Left ventricle myocardium inferior (tissue), 1 donor: ENCODE measurements around the gene PPHLN1. TPM values are rescaled to one million over a fixed set of nuclear protein-coding genes. Genes with fewer than 3 reads are reported as not detected.

Experiments
- DNase-seq: peaks from one replicate; pipeline ENCODE4 v3.0.0-alpha.2; 2020
- H3K27ac ChIP-seq: fragments of 200-600 bp; replicated peaks from 2 replicates; pipeline ENCODE4 v1.8.0; 2021
- H3K27me3 ChIP-seq: fragments of 200-600 bp; 2 replicates; pipeline ENCODE4 v1.8.0; 2021; ENCODE audit warnings: low read depth
- H3K36me3 ChIP-seq: fragments of 200-600 bp; 2 replicates; pipeline ENCODE4 v1.8.0; 2021
- H3K4me1 ChIP-seq: fragments of 200-600 bp; 2 replicates; pipeline ENCODE4 v1.8.0; 2021
- H3K4me3 ChIP-seq: fragments of 200-600 bp; 2 replicates; pipeline ENCODE4 v1.8.0; 2021; ENCODE audit warnings: mild to moderate bottlenecking, moderate library complexity
- H3K9me3 ChIP-seq: fragments of 200-600 bp; replicated peaks from 2 replicates; pipeline ENCODE4 v1.8.0; 2021
- CTCF ChIP-seq: fragments of 200-600 bp; IDR thresholded peaks from 2 replicates; pipeline ENCODE4 v1.8.0; 2021; ENCODE audit warnings: antibody characterized with exemption, mild to moderate bottlenecking, borderline replicate concordance
- intact Hi-C: fragments of 100-400 bp; cut with micrococcal nuclease; formaldehyde crosslinking; loops from one replicate; pipeline ENCODE4 v1.11.0; 2022
- total RNA-seq: library from RNA; stranded (reverse); fragmentation: NEBNext Ultra II Directional; extraction: Animal tissue kit (Norgen Biotek cat#: 25700); gene quantifications from one replicate; pipeline ENCODE4 v1.2.1, GENCODE V29; 2021
- donor health status: DM: no; HTN: yes; CAD: no; lungs with severe emphysema.

Gene PPHLN1
- total RNA-seq, 1 donor from 2014 or later, result 31.4 TPM

GRCh38 chr12:42444192-42444943 is 118.4 kb downstream of the PPHLN1 start:
- peaks cover 11% of the 10 kb centered on the region for H3K4me1 ChIP-seq
- no peak for TF ChIP-seq CTCF
- intact Hi-C loops, result no loop called here
- no peak overlapping the region for H3K4me3 ChIP-seq
- no peaks in the 10 kb centered on the region for H3K27me3 ChIP-seq
- DNase-seq, result no peak
- peaks cover 14% of the 10 kb centered on the region for H3K9me3 ChIP-seq
- H3K36me3 ChIP-seq, result peaks cover 51% of the 10 kb centered on the region
- H3K27ac ChIP-seq, result no peak overlapping the region

DNA sequence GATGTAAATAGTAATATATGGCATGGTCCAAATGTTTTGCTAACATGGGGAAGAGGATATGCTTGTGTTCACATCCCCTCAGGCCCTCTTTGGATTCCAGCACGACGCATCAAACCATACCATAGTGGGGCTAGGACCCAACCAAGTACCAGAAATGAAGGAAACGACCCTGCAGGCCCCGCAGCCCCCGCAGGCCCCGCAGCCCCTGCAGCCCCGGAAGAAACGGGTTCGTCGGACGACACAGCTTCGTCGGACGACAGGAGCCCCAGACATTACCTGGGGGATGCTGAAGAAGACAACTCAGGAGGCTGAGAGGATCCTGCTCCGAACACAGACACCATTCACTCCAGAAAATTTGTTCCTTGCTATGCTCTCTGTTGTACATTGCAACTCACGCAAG is 119.9 kb downstream of the PPHLN1 start:
- intact Hi-C loops, result no loop called here
- H3K36me3 ChIP-seq, result peaks cover 51% of the 10 kb centered on the region
- TF ChIP-seq CTCF, result no peak
- peaks cover 16% of the 10 kb centered on the region for H3K4me1 ChIP-seq
- no peak overlapping the region for H3K27ac ChIP-seq
- no peak overlapping the region for H3K4me3 ChIP-seq
- DNase-seq, result no peak
- no peaks in the 10 kb centered on the region for H3K27me3 ChIP-seq
- peaks cover 14% of the 10 kb centered on the region for H3K9me3 ChIP-seq

- Histone ChIP-seq H3K36me3 (peaks cover 44% of the 10 kb centered on the region), H3K27me3 (no peaks in the 10 kb centered on the region), H3K4me1 (peaks cover 16% of the 10 kb centered on the region), H3K9me3 (peaks cover 14% of the 10 kb centered on the region), H3K4me3 (no peak overlapping the region), H3K27ac (no peak overlapping the region)
- TF ChIP-seq CTCF, result no peak
- intact Hi-C loops, result no loop called here
- DNase-seq, result no peak
These were observed 120.8 kb downstream of the PPHLN1 start for GRCh38 chr12:42446761-42447160.

DNA sequence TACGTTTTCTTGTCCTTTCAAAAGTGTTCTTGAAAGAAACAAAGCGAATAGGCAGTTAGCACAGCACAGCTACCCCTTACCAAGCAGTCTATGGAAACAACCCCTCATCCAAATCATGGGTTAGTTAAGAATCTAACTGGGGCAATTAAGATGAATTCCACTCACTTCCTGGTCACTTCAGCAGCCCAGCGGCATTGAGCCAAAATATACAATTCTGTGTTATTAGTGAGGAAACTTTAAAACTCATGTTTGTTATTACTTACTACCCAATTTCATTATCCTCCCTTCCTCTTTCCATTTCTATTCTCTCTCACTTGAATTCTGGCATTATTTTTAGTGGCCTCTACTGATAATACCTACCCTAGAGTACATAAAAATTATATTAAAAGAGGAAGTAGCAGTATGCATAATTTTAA is 121.4 kb downstream of the PPHLN1 start:
- no peak for DNase-seq
- Histone ChIP-seq H3K27ac (no peak overlapping the region), H3K9me3 (peaks cover 14% of the 10 kb centered on the region), H3K4me3 (no peak overlapping the region), H3K36me3 (peaks cover 38% of the 10 kb centered on the region), H3K27me3 (no peaks in the 10 kb centered on the region), H3K4me1 (peaks cover 16% of the 10 kb centered on the region)
- intact Hi-C loops, result no loop called here
- no peak for TF ChIP-seq CTCF

GRCh38 chr12:42448841-42449240 is 122.9 kb downstream of the PPHLN1 start:
- DNase-seq, result no peak
- peaks cover 16% of the 10 kb centered on the region for H3K4me1 ChIP-seq
- no peak overlapping the region for H3K27ac ChIP-seq
- TF ChIP-seq CTCF, result no peak
- H3K27me3 ChIP-seq, result no peaks in the 10 kb centered on the region
- H3K4me3 ChIP-seq, result no peak overlapping the region
- intact Hi-C loops, result no loop called here
- peaks cover 23% of the 10 kb centered on the region for H3K36me3 ChIP-seq
- peaks cover 8% of the 10 kb centered on the region for H3K9me3 ChIP-seq
